ENCODE measurements around the gene CRYBG1. TPM values are rescaled to one million over a fixed set of nuclear protein-coding genes. Genes with fewer than 3 reads are reported as not detected.

Gene CRYBG1
- total RNA-seq, 2 experiments from 2014 or later: 20.8 to 21.1 TPM

- CTCF ChIA-PET: interaction anchor here (1.6 kb wide), 1 partner anchor 50 kb away, joined by 5 read pairs; the partner anchor contains the start of gene CRYBG1
- no peaks in the 10 kb centered on the region for H3K4me1 Mint-ChIP-seq (ENCODE audit: low read depth)
- TF ChIP-seq CTCF (IDR thresholded peaks at IDR 0.05): no peak
- intact Hi-C loops (cut with micrococcal nuclease): no loop called here
- peaks cover 4% of the 10 kb centered on the region for H3K36me3 Mint-ChIP-seq (ENCODE audit: low read depth)
- DNase-seq: no peak
- POLR2A ChIA-PET: no interaction called here
- no peak for ATAC-seq
- peaks cover 9% of the 10 kb centered on the region for H3K9me3 Mint-ChIP-seq
- no peak overlapping the region for H3K4me3 Mint-ChIP-seq
- peaks cover 32% of the 10 kb centered on the region for H3K27me3 Mint-ChIP-seq
- H3K27ac Mint-ChIP-seq: no peak overlapping the region
Observed at GRCh38 chr6:106411056-106411455, 50.5 kb downstream of the CRYBG1 start.

GRCh38 chr6:106411643-106412200 lies 51.2 kb downstream of the CRYBG1 start:
- peaks cover 4% of the 10 kb centered on the region for H3K36me3 Mint-ChIP-seq (ENCODE audit: low read depth)
- POLR2A ChIA-PET: no interaction called here
- intact Hi-C loops (cut with micrococcal nuclease): no loop called here
- CTCF ChIA-PET: interaction anchor here (1.6 kb wide), 1 partner anchor 51 kb away, joined by 5 read pairs; the partner anchor contains the start of gene CRYBG1
- DNase-seq (no peak), ATAC-seq (no peak)
- TF ChIP-seq CTCF (IDR thresholded peaks at IDR 0.05): no peak
- peaks cover 9% of the 10 kb centered on the region for H3K9me3 Mint-ChIP-seq
- H3K4me1 Mint-ChIP-seq (ENCODE audit: low read depth): no peaks in the 10 kb centered on the region
- H3K4me3 Mint-ChIP-seq: no peak overlapping the region
- no peak overlapping the region for H3K27ac Mint-ChIP-seq
- H3K27me3 Mint-ChIP-seq: peaks cover 30% of the 10 kb centered on the region

GRCh38 chr6:106413016-106413415 lies 52.5 kb downstream of the CRYBG1 start:
- no peak overlapping the region for H3K27ac Mint-ChIP-seq
- DNase-seq: no peak
- intact Hi-C loops (cut with micrococcal nuclease): no loop called here
- POLR2A ChIA-PET: no interaction called here
- no peaks in the 10 kb centered on the region for H3K9me3 Mint-ChIP-seq
- CTCF ChIA-PET: no interaction called here
- no peak for TF ChIP-seq CTCF (IDR thresholded peaks at IDR 0.05)
- H3K4me3 Mint-ChIP-seq: no peak overlapping the region
- H3K4me1 Mint-ChIP-seq (ENCODE audit: low read depth): no peaks in the 10 kb centered on the region
- ATAC-seq: no peak
- peaks cover 22% of the 10 kb centered on the region for H3K27me3 Mint-ChIP-seq
- no peaks in the 10 kb centered on the region for H3K36me3 Mint-ChIP-seq (ENCODE audit: low read depth)

GRCh38 chr6:106413722-106414121 lies 53.2 kb downstream of the CRYBG1 start:
- H3K4me1 Mint-ChIP-seq (ENCODE audit: low read depth): no peaks in the 10 kb centered on the region
- ChIA-PET CTCF (no interaction called here), POLR2A (no interaction called here)
- no peak for TF ChIP-seq CTCF (IDR thresholded peaks at IDR 0.05)
- no peak overlapping the region for H3K27ac Mint-ChIP-seq
- DNase-seq: no peak
- ATAC-seq: no peak
- no peaks in the 10 kb centered on the region for H3K36me3 Mint-ChIP-seq (ENCODE audit: low read depth)
- no peaks in the 10 kb centered on the region for H3K9me3 Mint-ChIP-seq
- H3K4me3 Mint-ChIP-seq: no peak overlapping the region
- intact Hi-C loops (cut with micrococcal nuclease): no loop called here
- H3K27me3 Mint-ChIP-seq: peaks cover 16% of the 10 kb centered on the region

- H3K36me3 Mint-ChIP-seq (ENCODE audit: low read depth): no peaks in the 10 kb centered on the region
- POLR2A ChIA-PET: interaction anchor here (1.3 kb wide), 1 partner anchor 18 kb away, joined by 3 read pairs; no protein-coding TSS in a partner anchor
- CTCF ChIA-PET: interaction anchor here (1.4 to 3.2 kb wide), 2 partner anchors 29 to 76 kb away, joined by 5 to 8 read pairs; no protein-coding TSS in a partner anchor
- H3K27ac Mint-ChIP-seq: no peak overlapping the region
- DNase-seq (no peak), ATAC-seq (no peak)
- no peak overlapping the region for H3K4me3 Mint-ChIP-seq
- intact Hi-C loops (cut with micrococcal nuclease): no loop called here
- peaks cover 11% of the 10 kb centered on the region for H3K27me3 Mint-ChIP-seq
- TF ChIP-seq CTCF (IDR thresholded peaks at IDR 0.05): no peak
- H3K4me1 Mint-ChIP-seq (ENCODE audit: low read depth): no peaks in the 10 kb centered on the region
- no peaks in the 10 kb centered on the region for H3K9me3 Mint-ChIP-seq
Observed at GRCh38 chr6:106415921-106416320, 55.4 kb downstream of the CRYBG1 start.

All from activated CD8-positive, alpha-beta T cell treated with anti-CD3 and anti-CD28 coated beads for 36 hours (primary cell).